HepG2 (cell line): ENCODE results near the gene PRDM15. TPM values are rescaled to one million over a fixed set of nuclear protein-coding genes. Genes with fewer than 3 reads are reported as not detected.

Source experiments
- ATAC-seq: fragments of 200-7000 bp; cut with Tn5 transposase; 3 replicates; pipeline ENCODE4 v1.9.1; 2020; ENCODE audit warnings: mild to moderate bottlenecking, moderate library complexity
- BruUV-seq: library from RNA; stranded (reverse); fragments of 400-500 nt; replicated peaks from 2 replicates; lab custom pipeline; 2021; lab: Mats Ljungman, UMichigan
- CTCF ChIA-PET: fragments of 300-600 bp; formaldehyde crosslinking; extraction: SDS; loops from one replicate; lab custom pipeline; 2021; ENCODE audit warnings: low total read pairs, inconsistent platforms, low intra/inter-chr PET ratio; lab: Yijun Ruan, JAX
- POLR2A ChIA-PET: fragments of 350-600 bp; sonication (Branson Sonifier 250); formaldehyde crosslinking; loops from one replicate; lab custom pipeline; 2020; ENCODE audit warnings: antibody characterized with exemption, inconsistent platforms; lab: Yijun Ruan, JAX
- DNase-seq: peaks from one replicate; pipeline ENCODE4 v3.0.0-alpha.2; 2015; ENCODE audit warnings: low spot score
- FAIRE-seq: peaks from 3 replicates; lab custom pipeline; 2011; peaks lifted over from hg19 to GRCh38; lab: Jason Lieb, UNC
- H2AFZ ChIP-seq: one replicate; pipeline ENCODE4 v1.6.1; 2011; ENCODE audit warnings: low read length, inconsistent platforms
- H3K27ac ChIP-seq: fragments of 300-600 bp; 3 replicates; pipeline ENCODE4 v1.8.0; 2011; ENCODE audit warnings: mixed run types, mild to moderate bottlenecking, mixed read lengths, low read length, inconsistent platforms; ENCODE audit not compliant: insufficient read depth; ENCODE audit errors: extremely low read length
- H3K27me3 ChIP-seq, 2 experiments: fragments of 200-600 bp in 1 of 2; 2 replicates in 1 of 2; 3 replicates in 1 of 2; pipeline versions ENCODE4 v1.6.0 to v1.8.0; 2011; ENCODE audit warnings: low read length in 2 of 2, mild to moderate bottlenecking in 2 of 2, moderate library complexity in 2 of 2, inconsistent platforms in 1 of 2; ENCODE audit not compliant: insufficient read depth in 2 of 2, control insufficient read depth in 1 of 2
- H3K36me3 ChIP-seq, 2 experiments: fragments of 200-600 bp in 1 of 2; replicated peaks in 1 of 2; 2 replicates in 1 of 2; 3 replicates in 1 of 2; pipeline versions ENCODE4 v1.5.1 to v1.8.0; 2011; ENCODE audit warnings: low read length in 2 of 2, inconsistent platforms in 1 of 2; ENCODE audit not compliant: insufficient read depth in 2 of 2, control insufficient read depth in 1 of 2
- H3K4me1 ChIP-seq: 2 replicates; pipeline ENCODE4 v1.5.1; 2012; ENCODE audit warnings: low read length, inconsistent platforms; ENCODE audit not compliant: insufficient read depth
- H3K4me2 ChIP-seq: 2 replicates; pipeline ENCODE4 v1.6.0; 2011; ENCODE audit warnings: low read depth, low read length, inconsistent platforms
- H3K4me3 ChIP-seq, 3 experiments: fragments of 200-600 bp in 1 of 3; sonication (generic), shearing (Covaris generic) in 1 of 3; replicated peaks in 1 of 3; 2 replicates each; pipeline ENCODE4 v1.5.1; 2011 to 2016; ENCODE audit warnings: low read length in 3 of 3, inconsistent platforms in 2 of 3, low read depth in 2 of 3, mild to moderate bottlenecking in 2 of 3, control low read depth in 1 of 3, mixed read lengths in 1 of 3; ENCODE audit not compliant: insufficient read depth in 1 of 3
- H3K79me2 ChIP-seq: one replicate; pipeline ENCODE4 v1.6.1; 2011; ENCODE audit warnings: low read length, inconsistent platforms; ENCODE audit not compliant: insufficient read depth
- H3K9ac ChIP-seq: 2 replicates; pipeline ENCODE4 v1.6.0; 2011; ENCODE audit warnings: mild to moderate bottlenecking, low read depth, low read length, inconsistent platforms; ENCODE audit not compliant: insufficient read depth
- H3K9me3 ChIP-seq: 2 replicates; pipeline ENCODE4 v1.5.1; 2012; ENCODE audit warnings: mild to moderate bottlenecking, low read length
- H4K20me1 ChIP-seq: 2 replicates; pipeline ENCODE4 v1.6.0; 2011; ENCODE audit warnings: inconsistent platforms, mild to moderate bottlenecking, low read length, moderate library complexity; ENCODE audit not compliant: insufficient read depth
- ARID3A ChIP-seq: IDR thresholded peaks from 2 replicates; pipeline ENCODE4 v1.6.1; 2012; ENCODE audit warnings: low read depth, low read length, improper control_type of control experiment
- CENPBD1 ChIP-seq: sonication (generic); formaldehyde crosslinking; IDR thresholded peaks from 2 replicates; pipeline ENCODE4 v1.8.0; 2022; ENCODE audit warnings: missing genetic modification reagents, low read depth, mild to moderate bottlenecking, borderline replicate concordance
- MYNN ChIP-seq: sonication (generic); formaldehyde crosslinking; IDR thresholded peaks from 2 replicates; pipeline ENCODE4 v1.4.0; 2020; ENCODE audit warnings: mild to moderate bottlenecking, low read depth, missing genetic modification reagents
- SRY ChIP-seq: sonication (generic); formaldehyde crosslinking; IDR thresholded peaks from 2 replicates; pipeline ENCODE4 v1.8.0; 2022; ENCODE audit warnings: mild to moderate bottlenecking, missing genetic modification reagents
- THAP9 ChIP-seq: sonication (generic); formaldehyde crosslinking; IDR thresholded peaks from 2 replicates; pipeline ENCODE4; 2020; ENCODE audit warnings: missing genetic modification reagents, mild to moderate bottlenecking, borderline replicate concordance
- ZNF354B ChIP-seq: sonication (generic); formaldehyde crosslinking; IDR thresholded peaks from 2 replicates; pipeline ENCODE4 v1.8.0; 2022; ENCODE audit warnings: mild to moderate bottlenecking, missing genetic modification reagents
- ZNF574 ChIP-seq: sonication (generic); formaldehyde crosslinking; IDR thresholded peaks from 2 replicates; pipeline ENCODE4 v1.4.0; 2020; ENCODE audit warnings: missing genetic modification reagents
- ZNF652 ChIP-seq: IDR thresholded peaks from 2 replicates; pipeline ENCODE4 v1.6.1; 2016; ENCODE audit warnings: low read depth, borderline replicate concordance
- WGBS: methylation state at CpG from one replicate; pipeline ENCODE4 v1.1.6; 2017; ENCODE audit warnings: low lambda C conversion rate; 5-methylcytosine and 5-hydroxymethylcytosine counted together
- in situ Hi-C: cut with HindIII; loops from 2 replicates; pipeline ENCODE4 v1.10.0; 2017; ENCODE audit warnings: low pct_unique_long_range_greater_than_20kb; ENCODE audit not compliant: extremely low pct_ligation_motif_present
- intact Hi-C: fragments of 100-400 bp; cut with micrococcal nuclease; formaldehyde crosslinking; loops from one replicate; pipeline ENCODE4 v1.10.0; 2022; ENCODE audit not compliant: unreplicated experiment
- polyA plus RNA-seq, 8 experiments: library from polyadenylated mRNA; depleted of rRNA in 3 of 8; stranded (reverse) in 7 of 8; unstranded in 1 of 8; fragments of >200 nt; fragmentation: Illumina TruSeq in 4 of 8; extraction: Trizol in 4 of 8; gene quantifications; 2 replicates each; pipeline versions ENCODE4 v1.2.1 to v1.2.3, GENCODE V29; 2011 to 2016; ENCODE audit warnings: low read depth in 4 of 8, missing spikeins in 1 of 8, mixed read lengths in 1 of 8; ENCODE audit not compliant: insufficient read depth in 1 of 8
- total RNA-seq, 5 experiments: library from RNA; depleted of rRNA; stranded (reverse); fragments of >200 nt; fragmentation: Illumina TruSeq; extraction: Trizol; gene quantifications; 2 replicates each; pipeline ENCODE4 v1.2.3, GENCODE V29; 2016; ENCODE audit warnings: low read depth in 1 of 5

Gene PRDM15
- total and polyA plus RNA-seq, 2 of the 13 experiments (the other 11 are each of a cell fraction or from before 2014, with no cell fraction given) = 4.0 to 6.9 TPM

- H3K4me2 ChIP-seq = no peak overlapping the region
- peaks cover 61% of the 10 kb centered on the region for H3K4me1 ChIP-seq
- no peak for ATAC-seq
Observed at GRCh38 chr21:41759214-41759840, 119.8 kb downstream of the PRDM15 start.

GRCh38 chr21:41758550-41758949 is 120.6 kb downstream of the PRDM15 start:
- Histone ChIP-seq H3K4me3 (no peak overlapping the region), H3K9ac (no peak overlapping the region), H4K20me1 (peaks cover 85% of the 10 kb centered on the region), H2AFZ (no peak overlapping the region), H3K27ac (peak overlapping the region; percentile 21), H3K9me3 (no peaks in the 10 kb centered on the region), H3K79me2 (peaks cover 63% of the 10 kb centered on the region), H3K4me1 (peaks cover 53% of the 10 kb centered on the region), H3K4me2 (no peak overlapping the region), H3K27me3 (no peaks in the 10 kb centered on the region), H3K36me3 (peaks cover 15 to 27% of the 10 kb centered on the region in 2 experiments; a peak in 4 of 5 replicates)
- FAIRE-seq = peak; percentile 15
- TF ChIP-seq ZNF574 (CRISPR knock-in tag) = 0 out of 2 replicates have a peak, but pooled peaks have one; percentile 37
- TF ChIP-seq ARID3A = no peak
- TF ChIP-seq THAP9 (CRISPR knock-in tag) = 0 out of 2 replicates have a peak, but pooled peaks have one; percentile 20
- in situ Hi-C loops (no loop called here), intact Hi-C loops (no loop called here)
- POLR2A ChIA-PET = no interaction called here
- ATAC-seq = no peak
- no TSS peak for BruUV-seq
- CTCF ChIA-PET = no interaction called here
- 62% methylated on average over 5 of the region's 5 CpGs for WGBS
- no peak for DNase-seq

More at GRCh38 chr21:41759214-41759840, 119.8 kb downstream of the PRDM15 start:
- in situ Hi-C loops = no loop called here
- Histone ChIP-seq H3K27me3 (no peaks in the 10 kb centered on the region), H3K9me3 (no peaks in the 10 kb centered on the region), H4K20me1 (peaks cover 86% of the 10 kb centered on the region), H2AFZ (no peak overlapping the region), H3K79me2 (peaks cover 71% of the 10 kb centered on the region), H3K27ac (no peak overlapping the region), H3K4me3 (no peak overlapping the region), H3K9ac (no peak overlapping the region), H3K36me3 (peaks cover 13 to 26% of the 10 kb centered on the region in 2 experiments; a peak in 4 of 5 replicates)
- intact Hi-C loops = no loop called here
- no TSS peak for BruUV-seq
- TF ChIP-seq CENPBD1 = no peak
- no peak for TF ChIP-seq ZNF652 (CRISPR knock-in tag)
- no peak for TF ChIP-seq SRY
- TF ChIP-seq MYNN (CRISPR knock-in tag) = no peak
- no peak for TF ChIP-seq ZNF354B (CRISPR knock-in tag)
- DNase-seq (no peak), FAIRE-seq (no peak)
- CTCF ChIA-PET = no interaction called here
- POLR2A ChIA-PET = interaction anchor here (0.6 kb wide), 1 partner anchor 55 kb away, joined by 3 read pairs; no protein-coding TSS in a partner anchor
- 98% methylated on average over 6 of the region's 11 CpGs for WGBS
